GM21447 (cell line): Measurements from ENCODE around the gene ENTPD2.

ENCODE experiments used
- ATAC-seq: cut with Tn5 transposase; IDR thresholded peaks from one replicate; pipeline ENCODE4 v1.9.1; 2021; ENCODE audit not compliant: unreplicated experiment

ENTPD2 gene

GRCh38 chr9:137053944-137054931, at the start of gene ENTPD2:
Gene ENTPD2 (minus strand): TSS chr9:137054061. CDS start chr9:137053997, 64 bp downstream.
- no peak for ATAC-seq

- no peak for ATAC-seq
These were observed 49.5 kb upstream of the ENTPD2 start for GRCh38 chr9:137103206-137103999.

- ATAC-seq: no peak
These were observed 45.4 kb upstream of the ENTPD2 start for GRCh38 chr9:137099231-137099630.

- ATAC-seq: no peak
These were observed 44.1 kb upstream of the ENTPD2 start for GRCh38 chr9:137097761-137098462.

- no peak for ATAC-seq
These were observed 43.1 kb upstream of the ENTPD2 start for GRCh38 chr9:137096785-137097546.

- peak; percentile 86 for ATAC-seq
These were observed 42.0 kb upstream of the ENTPD2 start for GRCh38 chr9:137095664-137096517.

GRCh38 chr9:137089232-137089947, 35.5 kb upstream of the ENTPD2 start:
- no peak for ATAC-seq

- no peak for ATAC-seq
These were observed 34.3 kb upstream of the ENTPD2 start for GRCh38 chr9:137088121-137088520.

GRCh38 chr9:137087409-137087925, 33.6 kb upstream of the ENTPD2 start:
- no peak for ATAC-seq

- peak; percentile 69 for ATAC-seq
These were observed 32.9 kb upstream of the ENTPD2 start, which contains the start of gene MAN1B1 for GRCh38 chr9:137086531-137087408. Gene MAN1B1 (plus strand): TSS chr9:137086985. CDS start chr9:137087000, 15 bp downstream.

GRCh38 chr9:137085920-137086530, 32.2 kb upstream of the ENTPD2 start:
- peak; percentile 3 for ATAC-seq

GRCh38 chr9:137084526-137084925, 30.7 kb upstream of the ENTPD2 start:
- no peak for ATAC-seq

- no peak for ATAC-seq
These were observed 29.6 kb upstream of the ENTPD2 start for GRCh38 chr9:137083394-137084004.

- no peak for ATAC-seq
These were observed 29.0 kb upstream of the ENTPD2 start for GRCh38 chr9:137082925-137083290.

GRCh38 chr9:137082222-137082924, 28.5 kb upstream of the ENTPD2 start:
- no peak for ATAC-seq
